GM19238 (cell line): ENCODE data around the gene PRTFDC1.
"Not testable (repeated sequence)": the region's sequence is repeated elsewhere in the genome, so short reads cannot be mapped to it uniquely, and the experiment has no call there.

ENCODE experiments used
- DNase-seq: peaks from one replicate; pipeline ENCODE4 v3.0.0; 2011; ENCODE audit warnings: low spot score; ENCODE audit not compliant: insufficient read length

The PRTFDC1 gene

DNA sequence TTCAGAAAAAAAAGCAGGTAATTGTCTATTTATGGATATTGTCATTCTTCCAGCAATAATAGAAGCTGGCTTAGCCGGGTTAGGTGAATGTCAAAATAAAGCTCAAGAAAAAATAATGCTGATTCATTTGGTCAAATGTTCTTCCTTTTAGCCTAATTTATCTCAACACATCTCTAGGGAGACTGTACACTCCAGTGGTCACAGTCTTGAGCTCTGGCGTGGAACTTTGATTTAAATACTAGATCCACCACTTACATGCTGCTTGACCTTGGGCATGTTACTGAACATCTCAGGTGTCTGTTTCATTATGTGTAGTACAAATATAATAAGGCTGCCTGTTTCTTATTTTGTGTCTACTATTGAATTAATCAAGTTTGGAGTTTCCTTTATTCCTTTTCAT lies 22.0 kb downstream of the PRTFDC1 start:
- DNase-seq: no peak

DNA sequence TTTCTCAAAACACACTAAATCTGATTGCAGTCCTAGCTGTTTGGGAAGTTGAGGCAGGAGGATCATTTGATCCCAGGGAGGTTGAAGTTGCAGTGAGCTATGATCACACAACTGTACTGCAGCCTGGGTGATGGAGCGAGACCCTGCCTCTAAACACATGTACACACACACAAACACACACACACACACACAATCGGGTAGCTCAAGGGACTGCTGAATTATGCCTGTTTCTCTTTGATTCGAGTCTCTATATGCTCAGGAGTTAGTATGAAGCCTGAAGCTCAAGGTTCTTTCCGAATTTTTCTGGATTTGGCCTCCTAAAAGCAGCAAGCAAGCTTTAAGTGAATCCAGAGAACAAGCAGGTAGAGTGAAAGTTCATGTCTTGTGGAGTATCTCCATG lies 22.5 kb downstream of the PRTFDC1 start:
- DNase-seq: no peak

DNA sequence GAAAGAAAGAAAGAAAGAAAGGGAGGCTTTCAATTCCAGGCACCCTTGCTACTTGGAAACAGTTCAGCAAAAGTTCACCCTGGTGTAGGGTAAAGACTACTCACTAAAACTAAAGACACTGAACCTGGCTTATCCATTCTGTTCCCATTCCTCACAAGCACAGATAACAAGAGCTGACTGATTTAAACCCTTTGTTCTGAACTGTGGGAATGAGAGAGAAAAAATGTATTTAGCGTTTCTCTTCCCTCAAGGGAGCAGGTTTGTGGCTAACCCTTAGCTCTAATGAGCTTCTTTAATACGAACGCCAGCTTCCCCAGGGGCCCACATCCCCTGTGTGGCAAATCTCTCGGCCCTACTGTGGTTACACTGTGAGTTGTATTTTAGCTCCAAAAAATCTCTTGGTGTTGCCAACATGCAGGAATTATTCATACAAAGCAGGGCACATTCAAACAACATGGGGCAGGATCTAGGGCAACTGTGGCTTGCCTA lies 23.3 kb downstream of the PRTFDC1 start:
- DNase-seq: no peak

DNA sequence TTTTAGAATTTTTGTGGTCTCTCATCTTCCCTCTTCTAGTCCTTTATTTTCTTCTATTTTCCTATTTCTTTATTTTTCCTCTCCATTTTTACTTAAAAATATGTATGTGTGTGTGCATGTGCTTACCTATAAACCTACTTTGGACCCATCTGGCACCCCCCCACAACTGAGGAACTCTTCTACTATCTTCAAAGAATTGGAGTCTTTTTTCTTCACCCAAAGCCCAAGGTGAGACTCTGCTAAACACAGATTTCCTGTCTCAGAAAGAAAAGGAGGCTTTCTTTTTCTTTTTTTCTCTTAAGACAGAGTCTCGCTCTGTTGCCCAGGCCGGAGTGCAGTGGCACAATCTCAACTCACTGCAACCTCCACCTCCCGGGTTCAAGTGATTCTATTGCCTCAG lies 24.2 kb downstream of the PRTFDC1 start:
- DNase-seq: no peak

DNA sequence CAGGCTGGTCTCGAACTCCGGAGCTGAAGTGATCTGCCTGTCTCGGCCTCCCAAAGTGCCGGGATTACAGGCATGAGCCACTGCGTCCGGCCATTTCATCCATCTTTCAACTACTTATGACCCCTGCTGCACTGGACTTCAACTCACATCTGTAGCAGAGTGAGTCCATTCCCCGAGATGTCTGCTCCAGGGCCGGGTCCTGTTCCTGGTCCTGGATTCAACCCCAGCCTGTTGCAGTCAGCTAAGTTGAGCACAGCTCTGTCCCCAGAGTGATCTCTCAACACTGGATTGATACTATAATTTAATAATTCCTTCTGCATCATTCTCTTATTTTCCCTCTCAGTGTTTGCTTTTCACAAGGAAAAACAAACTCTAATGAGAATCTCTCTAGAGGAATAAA lies 25.8 kb downstream of the PRTFDC1 start:
- DNase-seq: no peak

DNA sequence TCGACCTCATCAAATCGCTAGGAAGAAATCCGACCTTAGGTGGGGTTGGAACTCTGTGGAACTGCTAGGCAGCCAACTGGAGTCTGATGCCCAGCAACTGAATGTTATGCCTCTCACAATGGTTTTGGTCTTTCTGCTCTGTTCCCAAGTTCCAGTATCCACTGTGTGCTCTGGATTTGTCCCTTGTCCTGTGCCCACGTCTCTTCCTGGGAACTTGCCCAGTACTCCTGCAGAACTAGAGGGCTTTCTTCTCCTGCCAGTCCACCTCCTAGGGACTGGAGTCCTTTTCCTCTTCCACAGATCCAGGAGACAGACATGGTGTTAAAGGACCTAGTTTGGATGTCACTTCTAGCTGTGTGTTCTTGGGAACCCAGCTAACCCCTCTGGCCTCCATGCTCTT lies 26.6 kb downstream of the PRTFDC1 start:
- DNase-seq: no peak

DNA sequence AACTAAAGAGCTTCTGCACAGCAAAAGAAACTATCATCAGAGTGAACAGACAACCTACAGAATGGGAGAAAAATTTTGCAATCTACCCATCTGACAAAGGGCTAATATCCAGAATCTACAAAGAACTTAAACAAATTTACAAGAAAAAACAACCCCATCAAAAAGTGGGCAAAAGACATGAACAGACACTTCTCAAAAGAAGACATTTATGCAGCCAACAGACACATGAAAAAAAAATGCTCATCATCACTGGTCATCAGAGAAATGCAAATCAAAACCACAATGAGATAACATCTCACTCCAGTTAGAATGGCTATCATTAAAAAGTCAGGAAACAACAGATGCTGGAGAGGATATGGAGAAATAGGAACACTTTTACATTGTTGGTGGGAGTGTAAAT lies 27.9 kb downstream of the PRTFDC1 start:
- not testable (repeated sequence) for DNase-seq

DNA sequence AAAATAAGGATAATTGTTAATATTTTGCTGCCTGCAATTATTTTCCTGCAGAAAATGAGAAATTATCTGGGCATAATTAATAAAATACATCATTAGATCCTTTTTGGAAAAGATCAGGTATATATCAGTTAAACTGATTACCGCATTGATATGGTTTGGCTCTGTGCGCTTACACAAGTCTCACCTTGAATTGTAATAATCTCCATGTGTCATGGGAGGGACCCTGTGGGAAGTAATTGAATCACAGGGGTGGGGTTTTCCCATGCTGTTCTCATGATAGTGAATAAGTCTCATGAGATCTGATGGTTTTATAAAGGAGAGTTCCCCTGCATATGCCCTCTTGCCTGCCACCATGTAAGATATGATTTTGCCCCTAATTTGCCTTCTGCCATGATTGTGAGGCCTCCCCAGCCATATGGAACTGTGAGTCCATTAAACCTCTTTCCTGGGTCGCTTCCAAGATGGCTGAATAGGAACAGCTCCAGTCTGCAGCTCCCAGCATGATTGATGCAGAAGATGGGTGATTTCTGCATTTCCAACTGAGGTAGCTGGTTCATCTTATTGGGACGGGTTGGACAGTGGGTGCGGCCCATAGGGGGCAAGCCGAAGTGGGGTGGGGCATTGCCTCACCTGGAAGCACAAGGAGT lies 30.1 kb downstream of the PRTFDC1 start:
- not testable (repeated sequence) for DNase-seq

DNA sequence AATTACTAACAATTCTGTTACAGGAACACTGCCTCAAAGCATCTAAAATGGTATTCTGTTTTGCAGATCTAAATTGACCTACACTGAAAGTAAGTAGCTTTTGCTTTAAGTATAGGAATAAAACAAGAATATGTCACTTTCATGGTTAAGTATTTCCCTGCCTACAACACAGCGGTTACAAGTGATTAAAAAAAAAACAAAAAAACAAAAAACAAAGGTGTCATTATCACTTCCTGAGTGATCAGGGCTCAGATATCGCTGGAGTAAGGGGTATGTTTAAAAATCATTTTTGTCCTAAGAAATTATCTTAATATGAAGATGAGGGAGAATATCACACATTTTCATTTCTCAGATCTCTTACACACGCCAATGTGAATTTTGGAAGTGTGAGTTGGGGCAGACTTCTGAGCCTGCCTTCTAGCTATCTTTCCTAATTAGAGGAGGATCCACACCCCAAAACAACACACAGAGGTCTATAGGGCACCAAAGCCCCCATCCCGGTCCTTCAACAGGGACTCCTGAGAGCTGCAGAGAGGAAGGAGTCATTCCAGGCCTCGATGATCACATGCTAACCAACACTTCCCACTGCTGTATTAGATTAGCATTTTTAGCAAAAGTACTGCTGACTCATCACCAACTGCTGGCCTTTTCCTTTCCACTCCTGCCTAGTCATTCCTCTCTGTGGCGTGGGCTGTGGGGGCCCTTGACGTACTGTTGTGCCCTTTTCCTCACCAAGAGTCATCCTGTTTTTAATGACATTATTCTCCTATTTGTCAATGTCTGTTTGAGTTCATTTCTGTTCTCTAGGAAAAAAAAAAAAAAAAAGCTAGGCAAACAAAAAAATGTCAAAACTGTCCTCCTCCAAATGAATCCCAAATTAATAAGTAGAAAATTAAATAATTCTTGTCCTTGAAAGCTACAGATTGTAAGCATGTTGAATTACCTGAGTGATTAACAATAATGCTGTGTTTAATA lies 31.2 kb downstream of the PRTFDC1 start:
- DNase-seq: peak; percentile 14

DNA sequence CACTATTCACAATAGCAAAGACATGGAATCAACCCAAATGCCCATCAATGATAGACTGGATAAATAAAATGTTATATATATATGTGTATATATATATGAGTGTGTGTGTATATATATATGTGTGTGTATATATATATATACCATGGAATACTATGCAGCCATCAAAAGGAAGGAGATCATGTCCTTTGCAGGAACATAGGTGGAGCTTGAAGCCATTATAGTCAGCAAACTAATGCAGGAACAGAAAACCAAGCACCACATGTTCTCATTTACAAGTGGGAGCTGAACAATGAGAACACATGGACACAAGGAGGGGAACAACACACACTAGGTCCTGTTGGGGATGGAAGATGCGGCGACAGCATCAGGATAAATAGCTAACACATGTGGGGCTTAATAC lies 32.2 kb downstream of the PRTFDC1 start:
- DNase-seq: not testable (repeated sequence)

DNA sequence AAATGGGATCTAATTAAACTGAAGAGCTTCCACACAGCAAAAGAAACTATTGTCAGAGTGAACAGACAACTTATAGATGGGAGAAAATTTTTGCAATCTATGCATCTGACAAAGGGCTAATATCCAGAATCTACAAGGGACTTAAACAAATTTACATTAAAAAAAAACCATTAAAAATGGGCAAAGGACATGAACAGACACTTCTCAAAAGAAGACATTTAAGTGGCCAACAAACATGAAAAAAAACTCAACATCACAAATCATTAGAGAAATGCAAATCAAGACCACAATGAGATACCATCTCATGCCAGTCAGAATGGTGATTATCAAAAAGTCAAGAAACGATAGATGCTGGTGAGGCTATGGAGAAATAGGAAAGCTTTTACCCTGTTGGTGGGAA lies 32.8 kb downstream of the PRTFDC1 start:
- DNase-seq: not testable (repeated sequence)

DNA sequence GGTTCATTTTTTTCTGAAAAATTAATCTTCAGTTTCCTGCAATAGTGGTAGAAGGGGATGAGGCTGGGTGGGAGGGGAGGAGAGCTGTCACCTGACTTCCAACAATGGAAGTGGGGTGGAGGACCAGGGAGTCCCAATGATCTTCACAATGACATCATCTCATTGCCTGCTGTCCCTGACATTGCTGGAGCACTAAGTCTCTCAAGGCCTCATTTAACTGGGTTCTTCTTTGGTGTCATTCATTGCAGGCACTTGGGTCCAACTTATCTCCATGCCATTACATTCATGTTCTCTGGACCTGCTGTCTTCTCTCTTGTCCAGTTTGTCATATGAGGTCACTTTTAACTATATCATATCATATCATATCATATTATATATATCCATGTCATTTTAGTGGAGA lies 34.4 kb downstream of the PRTFDC1 start:
- no peak for DNase-seq

DNA sequence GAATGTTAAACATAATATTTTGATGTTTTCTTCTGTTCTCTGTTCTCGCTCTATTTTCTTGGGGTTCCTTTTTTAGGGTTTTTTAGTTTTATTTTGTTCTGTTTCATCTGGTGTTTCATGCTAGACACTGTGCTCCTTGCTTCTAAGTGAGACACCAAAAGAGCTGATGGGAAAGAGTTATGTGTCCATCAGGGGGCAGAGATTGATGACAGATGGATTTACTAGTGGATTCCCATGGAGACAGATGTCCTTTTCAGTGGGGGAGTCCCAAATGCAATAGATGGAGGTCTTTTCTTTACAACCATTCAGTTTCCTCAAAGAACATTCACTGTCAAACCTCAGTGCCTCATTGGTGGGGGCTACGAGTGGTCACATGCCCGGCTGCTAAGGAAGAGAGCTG lies 34.9 kb downstream of the PRTFDC1 start:
- no peak for DNase-seq

DNA sequence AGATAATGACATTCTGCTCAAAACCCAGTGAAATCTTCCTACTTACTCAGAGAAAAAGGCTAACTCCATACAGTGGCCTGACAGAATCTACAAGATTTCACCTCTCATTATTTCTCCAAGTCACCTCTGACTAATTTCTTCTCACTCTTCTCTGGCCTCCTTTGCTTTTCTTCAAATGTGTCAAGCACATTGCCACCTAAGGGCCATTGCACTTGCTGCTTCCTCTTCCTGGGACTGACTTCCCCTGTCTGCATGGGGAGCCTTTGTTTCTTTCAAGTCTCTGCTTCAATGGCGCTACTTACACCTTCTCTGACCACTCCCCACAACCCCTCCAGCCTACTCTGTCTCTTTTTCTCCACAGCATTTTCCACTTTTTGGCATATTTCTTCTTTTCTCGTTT lies 36.0 kb downstream of the PRTFDC1 start:
- DNase-seq: no peak

DNA sequence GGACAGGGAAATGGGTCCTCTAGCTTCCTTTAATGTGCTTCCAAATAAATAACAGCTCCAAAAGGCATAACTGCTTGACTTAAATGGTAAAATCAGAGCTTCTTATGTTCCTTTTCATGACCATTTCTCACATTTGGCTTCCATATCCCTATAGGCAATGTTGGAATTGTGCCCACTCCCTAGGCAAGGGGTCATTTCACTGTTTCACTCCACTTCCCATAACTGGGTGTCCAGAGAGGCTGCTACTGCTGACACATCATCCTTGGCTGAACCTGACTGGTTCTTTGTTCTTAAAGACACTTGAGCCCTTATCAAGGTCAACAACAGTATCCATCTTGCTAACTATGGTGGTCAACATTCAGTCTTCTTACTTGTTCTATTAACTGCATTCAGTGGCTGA lies 37.1 kb downstream of the PRTFDC1 start:
- no peak for DNase-seq

DNA sequence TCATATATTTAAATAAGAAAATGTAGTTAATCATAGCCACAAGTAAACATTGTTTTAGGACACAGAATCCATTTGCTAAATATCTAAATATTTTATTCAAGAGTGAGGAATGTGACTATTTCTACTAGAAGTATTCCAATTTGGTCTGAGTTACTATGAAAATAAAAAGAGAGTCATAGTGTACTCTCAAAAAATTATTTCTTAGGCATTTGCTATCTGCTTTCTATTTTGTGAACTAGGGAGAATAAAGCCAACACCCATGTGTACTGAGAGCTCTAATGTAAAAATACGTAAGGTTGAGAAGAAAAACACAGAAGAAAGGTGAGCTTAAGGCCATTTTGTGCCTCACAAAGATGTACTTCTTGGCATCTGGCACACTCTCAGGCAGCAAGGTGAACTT lies 38.3 kb downstream of the PRTFDC1 start:
- no peak for DNase-seq

DNA sequence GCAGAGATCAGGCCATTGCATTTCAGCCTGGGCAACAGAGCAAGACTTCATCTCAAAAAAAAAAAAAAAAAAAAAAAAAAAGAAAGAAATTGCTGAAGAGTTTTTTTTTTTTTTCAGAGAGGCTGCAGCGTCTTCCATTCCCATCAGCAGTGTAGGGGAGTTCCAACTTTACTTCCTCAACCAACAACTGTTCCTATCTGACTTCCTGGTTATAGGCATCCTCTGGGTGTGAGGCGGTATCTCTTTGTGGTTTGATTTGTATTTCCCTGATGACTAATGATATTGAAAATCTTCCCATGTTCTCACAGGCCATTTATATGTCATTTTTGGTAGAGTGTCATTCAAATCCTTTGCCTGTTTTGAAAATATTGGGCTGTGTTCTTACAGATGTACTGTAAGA lies 40.2 kb downstream of the PRTFDC1 start:
- no peak for DNase-seq

DNA sequence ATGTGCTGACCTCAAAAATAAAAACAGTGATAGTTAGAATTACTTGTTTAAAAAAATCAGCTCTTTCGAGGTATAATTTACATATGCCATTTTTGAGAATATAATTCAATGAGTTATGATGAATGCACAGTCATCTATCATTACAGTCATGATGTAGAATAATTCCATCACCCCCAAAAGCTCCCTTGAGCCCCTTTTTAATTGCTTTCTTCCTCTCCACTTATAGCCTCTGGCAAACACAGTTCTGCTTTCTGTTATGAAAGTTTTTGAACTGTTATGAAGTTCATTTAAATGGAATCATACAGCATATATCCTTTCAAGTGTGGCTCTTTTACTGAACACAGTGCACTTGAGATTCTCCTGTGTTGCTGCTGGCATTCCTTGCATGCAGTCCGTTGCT lies 41.4 kb downstream of the PRTFDC1 start:
- DNase-seq: no peak

DNA sequence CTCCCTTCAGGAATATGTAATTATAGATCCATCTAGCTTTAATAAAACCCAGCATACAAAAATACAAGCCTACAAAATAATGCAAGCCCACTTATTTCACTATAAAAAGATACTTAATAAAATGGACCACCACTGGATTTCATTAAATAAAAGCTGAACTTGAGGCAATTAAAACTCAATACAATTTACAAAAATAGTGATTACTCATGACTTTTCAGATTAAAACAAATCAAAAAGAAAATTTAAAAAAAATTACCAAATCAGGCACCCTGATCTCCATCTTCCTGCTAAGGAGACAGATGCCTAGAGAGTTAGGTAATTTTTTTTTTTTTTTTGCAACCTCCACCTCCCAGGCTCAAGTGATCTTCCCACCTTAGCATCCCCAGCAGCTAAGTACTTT lies 41.8 kb downstream of the PRTFDC1 start:
- no peak for DNase-seq

DNA sequence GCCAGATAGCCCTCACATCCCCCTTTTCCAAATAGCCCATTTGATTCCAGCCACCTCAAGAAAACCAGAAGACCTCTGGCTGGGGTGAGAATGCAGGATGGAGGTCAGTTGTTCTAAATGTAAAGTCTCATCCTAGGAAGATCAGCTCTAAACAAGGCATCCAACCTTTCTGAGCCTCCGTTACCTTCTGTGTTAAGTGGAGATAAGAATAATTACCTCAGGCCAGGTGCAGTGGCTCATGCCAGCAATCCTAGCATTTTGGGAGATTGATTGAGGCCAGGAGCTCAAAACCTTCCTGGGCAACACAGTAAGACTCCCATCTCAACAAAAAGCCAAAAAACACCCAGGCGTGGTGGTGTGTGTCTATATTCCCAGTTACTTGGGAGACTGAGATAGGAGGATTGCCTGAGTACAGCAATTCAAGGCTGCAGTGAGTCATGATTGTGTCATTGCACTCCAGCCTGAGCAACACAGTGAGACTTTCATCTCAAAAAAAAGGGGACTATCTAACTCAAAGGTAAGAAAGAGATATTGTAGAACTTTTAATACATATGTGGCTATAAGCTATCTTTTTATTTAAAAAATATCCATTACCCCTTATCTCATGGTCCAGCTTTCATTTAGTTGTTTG lies 43.5 kb downstream of the PRTFDC1 start:
- DNase-seq: no peak

DNA sequence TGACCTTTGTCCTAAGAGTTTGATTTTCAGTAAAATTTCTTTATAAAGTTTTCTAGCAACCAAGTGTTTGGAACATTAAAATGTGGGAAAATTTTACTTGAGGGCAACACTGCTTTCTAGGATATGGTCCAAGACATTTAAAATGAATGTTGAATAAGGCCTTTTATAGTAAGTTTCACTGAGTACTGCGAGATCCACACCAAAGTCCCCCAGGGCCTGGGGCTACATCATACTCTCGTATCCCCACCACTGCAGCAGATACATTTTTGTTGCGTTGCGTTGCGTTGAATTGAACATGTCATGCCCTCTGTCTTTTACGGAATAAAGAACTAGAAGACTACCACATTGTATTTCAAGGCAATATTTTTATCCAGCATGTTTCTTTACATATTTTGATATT lies 44.5 kb downstream of the PRTFDC1 start:
- DNase-seq: no peak

DNA sequence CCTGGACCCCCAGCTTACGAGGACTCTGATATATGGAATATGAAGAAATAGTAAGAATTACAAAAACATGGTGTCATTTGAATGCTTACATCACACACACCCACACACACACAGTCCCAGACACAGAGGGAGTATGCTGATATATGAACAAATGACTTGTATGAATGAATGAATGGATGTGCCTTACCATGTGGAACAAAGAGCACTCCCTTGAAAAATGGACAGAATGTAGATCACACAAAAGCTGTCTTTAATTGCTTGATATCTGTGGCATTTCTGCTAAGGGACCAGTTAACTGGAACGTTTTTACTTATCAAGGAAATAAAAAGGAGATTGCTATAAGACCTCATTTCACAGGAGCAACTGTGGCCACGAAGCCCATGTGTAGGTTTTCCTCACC lies 46.0 kb downstream of the PRTFDC1 start:
- no peak for DNase-seq
